Measurements from ENCODE around the gene LZIC.

- TF ChIP-seq, protein P1, sequence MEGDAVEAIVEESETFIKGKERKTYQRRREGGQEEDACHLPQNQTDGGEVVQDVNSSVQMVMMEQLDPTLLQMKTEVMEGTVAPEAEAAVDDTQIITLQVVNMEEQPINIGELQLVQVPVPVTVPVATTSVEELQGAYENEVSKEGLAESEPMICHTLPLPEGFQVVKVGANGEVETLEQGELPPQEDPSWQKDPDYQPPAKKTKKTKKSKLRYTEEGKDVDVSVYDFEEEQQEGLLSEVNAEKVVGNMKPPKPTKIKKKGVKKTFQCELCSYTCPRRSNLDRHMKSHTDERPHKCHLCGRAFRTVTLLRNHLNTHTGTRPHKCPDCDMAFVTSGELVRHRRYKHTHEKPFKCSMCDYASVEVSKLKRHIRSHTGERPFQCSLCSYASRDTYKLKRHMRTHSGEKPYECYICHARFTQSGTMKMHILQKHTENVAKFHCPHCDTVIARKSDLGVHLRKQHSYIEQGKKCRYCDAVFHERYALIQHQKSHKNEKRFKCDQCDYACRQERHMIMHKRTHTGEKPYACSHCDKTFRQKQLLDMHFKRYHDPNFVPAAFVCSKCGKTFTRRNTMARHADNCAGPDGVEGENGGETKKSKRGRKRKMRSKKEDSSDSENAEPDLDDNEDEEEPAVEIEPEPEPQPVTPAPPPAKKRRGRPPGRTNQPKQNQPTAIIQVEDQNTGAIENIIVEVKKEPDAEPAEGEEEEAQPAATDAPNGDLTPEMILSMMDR (conservative IDR thresholded peaks at IDR 0.05 in 1 of 2, IDR thresholded peaks at IDR 0.05 in 1 of 2; ENCODE audit: low read depth in 1 of 2, low read length in 2 of 2) = no peak
- TF ChIP-seq EZH2 (IDR thresholded peaks at IDR 0.05; ENCODE audit: low read length, missing control alignments) = no peak
Measured at GRCh38 chr1:9900142-9901043, 42.8 kb downstream of the LZIC start.
